Upper lobe of right lung (tissue), 1 donor: ENCODE data around the gene MEGF9. TPM values are rescaled to one million over a fixed set of nuclear protein-coding genes. Genes with fewer than 3 reads are reported as not detected.
"Not testable (repeated sequence)": the region's sequence is repeated elsewhere in the genome, so short reads cannot be mapped to it uniquely, and the experiment has no call there.

Experiments
- ATAC-seq: fragments of 200-7000 bp; cut with Tn5 transposase; one replicate; pipeline ENCODE4 v1.9.1; 2020; ENCODE audit warnings: mild to moderate bottlenecking, moderate library complexity
- DNase-seq: peaks from one replicate; pipeline ENCODE4 v3.0.0-alpha.2; 2020
- H3K27ac ChIP-seq: fragments of 200-600 bp; one replicate; pipeline ENCODE4 v1.8.0; 2022
- H3K27me3 ChIP-seq: fragments of 200-600 bp; one replicate; pipeline ENCODE4 v1.8.0; 2022; ENCODE audit warnings: mild to moderate bottlenecking
- H3K36me3 ChIP-seq: fragments of 200-600 bp; one replicate; pipeline ENCODE4 v1.8.0; 2022
- H3K4me1 ChIP-seq: fragments of 200-600 bp; one replicate; pipeline ENCODE4 v1.8.0; 2022
- H3K4me3 ChIP-seq: fragments of 200-600 bp; one replicate; pipeline ENCODE4 v1.8.0; 2022; ENCODE audit warnings: mild to moderate bottlenecking
- H3K9me3 ChIP-seq: fragments of 200-600 bp; one replicate; pipeline ENCODE4 v1.8.0; 2022
- CTCF ChIP-seq: fragments of 200-600 bp; IDR thresholded peaks from one replicate; pipeline ENCODE4 v1.8.0; 2022; ENCODE audit warnings: antibody characterized with exemption
- intact Hi-C: fragments of 100-400 bp; cut with DNase I; formaldehyde crosslinking; loops from one replicate; pipeline ENCODE4 v1.11.0; 2022
- total RNA-seq: library from RNA; stranded (reverse); fragmentation: NEBNext Ultra II Directional; extraction: Animal tissue kit (Norgen Biotek cat#: 25700); gene quantifications from one replicate; pipeline ENCODE4 v1.2.1, GENCODE V29; 2021
- donor health status: DM: no; HTN: yes; CAD: no; lungs with severe emphysema.

Gene MEGF9
- total RNA-seq, 1 donor from 2014 or later, result 92.9 TPM

GRCh38 chr9:120642129-120642770 lies 72.0 kb downstream of the MEGF9 start:
- ATAC-seq (no peak), DNase-seq (no peak)
- no peak for TF ChIP-seq CTCF
- Histone ChIP-seq H3K4me1 (no peaks in the 10 kb centered on the region), H3K27ac (no peak overlapping the region), H3K36me3 (no peaks in the 10 kb centered on the region), H3K4me3 (no peak overlapping the region), H3K9me3 (no peaks in the 10 kb centered on the region), H3K27me3 (no peaks in the 10 kb centered on the region)
- intact Hi-C loops, result no loop called here

GRCh38 chr9:120640874-120641273 lies 73.4 kb downstream of the MEGF9 start:
- H3K4me3 ChIP-seq, H3K36me3 ChIP-seq, DNase-seq, H3K27ac ChIP-seq, intact Hi-C loops, H3K9me3 ChIP-seq, ATAC-seq, H3K4me1 ChIP-seq, H3K27me3 ChIP-seq: not testable (repeated sequence)

GRCh38 chr9:120640380-120640779 lies 73.9 kb downstream of the MEGF9 start:
- ATAC-seq (no peak), DNase-seq (no peak)
- TF ChIP-seq CTCF, result no peak
- Histone ChIP-seq H3K27ac (no peak overlapping the region), H3K27me3 (no peaks in the 10 kb centered on the region), H3K9me3 (no peaks in the 10 kb centered on the region), H3K4me1 (no peaks in the 10 kb centered on the region), H3K36me3 (no peaks in the 10 kb centered on the region), H3K4me3 (no peak overlapping the region)
- intact Hi-C loops, result no loop called here

- Histone ChIP-seq H3K36me3 (no peaks in the 10 kb centered on the region), H3K9me3 (peaks cover 5% of the 10 kb centered on the region), H3K4me1 (no peaks in the 10 kb centered on the region), H3K4me3 (no peak overlapping the region), H3K27ac (no peak overlapping the region), H3K27me3 (no peaks in the 10 kb centered on the region)
- ATAC-seq (no peak), DNase-seq (no peak)
- intact Hi-C loops, result no loop called here
- no peak for TF ChIP-seq CTCF
These were observed 76.4 kb downstream of the MEGF9 start for GRCh38 chr9:120637919-120638318.

- no peak for ATAC-seq
- Histone ChIP-seq H3K27ac (no peak overlapping the region), H3K36me3 (no peaks in the 10 kb centered on the region), H3K4me1 (no peaks in the 10 kb centered on the region), H3K4me3 (no peak overlapping the region), H3K27me3 (no peaks in the 10 kb centered on the region), H3K9me3 (peaks cover 5% of the 10 kb centered on the region)
- intact Hi-C loops, result no loop called here
- no peak for DNase-seq
- no peak for TF ChIP-seq CTCF
These were observed 77.9 kb downstream of the MEGF9 start for GRCh38 chr9:120636194-120636957.

- TF ChIP-seq CTCF, result no peak
- H3K9me3 ChIP-seq, result peaks cover 5% of the 10 kb centered on the region
- ATAC-seq (no peak), DNase-seq (no peak)
- no peaks in the 10 kb centered on the region for H3K36me3 ChIP-seq
- no peak overlapping the region for H3K27ac ChIP-seq
- H3K27me3 ChIP-seq, result no peaks in the 10 kb centered on the region
- no peak overlapping the region for H3K4me3 ChIP-seq
- intact Hi-C loops, result no loop called here
- no peaks in the 10 kb centered on the region for H3K4me1 ChIP-seq
These were observed 79.3 kb downstream of the MEGF9 start for GRCh38 chr9:120635011-120635410.
